H1 (cell line): ENCODE data around the gene PMS2. TPM values are rescaled to one million over a fixed set of nuclear protein-coding genes. Genes with fewer than 3 reads are reported as not detected.
"Not testable (repeated sequence)": the region's sequence is repeated elsewhere in the genome, so short reads cannot be mapped to it uniquely, and the experiment has no call there.

ENCODE experiments used
- CTCF ChIA-PET: fragments of 300-600 bp; sonication (Branson Sonifier 250); formaldehyde crosslinking; loops from one replicate; lab custom pipeline; 2021; ENCODE audit not compliant: partially characterized antibody; lab: Charles Lee
- POLR2A ChIA-PET: fragments of 300-600 bp; sonication (Branson Sonifier 250); formaldehyde crosslinking; loops from one replicate; lab custom pipeline; 2021; ENCODE audit warnings: inconsistent platforms; ENCODE audit not compliant: partially characterized antibody; lab: Charles Lee
- DNase-seq, 2 experiments: peaks; one replicate each; pipeline versions ENCODE4 v3.0.0 to v3.0.0-alpha.2; 2010 to 2022; ENCODE audit warnings: low spot score in 2 of 2, low read depth in 1 of 2, mixed read lengths in 1 of 2
- FAIRE-seq: peaks from 2 replicates; lab custom pipeline; 2011; peaks lifted over from hg19 to GRCh38; lab: Jason Lieb, UNC
- H2AFZ ChIP-seq: 2 replicates; pipeline ENCODE4 v1.8.1; 2012; ENCODE audit warnings: low read length, inconsistent platforms
- H2AK5ac ChIP-seq: 2 replicates; pipeline ENCODE4 v1.6.1; 2013; ENCODE audit warnings: low read depth, low read length
- H2BK120ac ChIP-seq: replicated peaks from 2 replicates; pipeline ENCODE3; 2013; ENCODE audit warnings: low read depth, low read length, inconsistent platforms
- H2BK12ac ChIP-seq: 2 replicates; pipeline ENCODE4 v1.6.1; 2013; ENCODE audit warnings: low read depth, low read length
- H2BK15ac ChIP-seq: 2 replicates; pipeline ENCODE4 v1.6.1; 2013; ENCODE audit warnings: low read length
- H2BK20ac ChIP-seq: 2 replicates; pipeline ENCODE4 v1.6.1; 2013; ENCODE audit warnings: low read length
- H2BK5ac ChIP-seq: 2 replicates; pipeline ENCODE4 v1.6.1; 2013; ENCODE audit warnings: low read depth, low read length
- H3K14ac ChIP-seq: 2 replicates; pipeline ENCODE4 v1.6.1; 2013; ENCODE audit warnings: inconsistent platforms; ENCODE audit not compliant: insufficient read length
- H3K18ac ChIP-seq: 2 replicates; pipeline ENCODE4 v1.6.1; 2013; ENCODE audit warnings: low read length; ENCODE audit errors: extremely low read depth
- H3K23ac ChIP-seq: 2 replicates; pipeline ENCODE4 v1.6.1; 2013; ENCODE audit warnings: inconsistent platforms; ENCODE audit not compliant: insufficient read length
- H3K23me2 ChIP-seq: 2 replicates; pipeline ENCODE4 v1.6.1; 2013; ENCODE audit warnings: low read depth, low read length
- H3K27ac ChIP-seq: 2 replicates; pipeline ENCODE4 v1.6.1; 2011; ENCODE audit warnings: low read depth, low read length, inconsistent platforms
- H3K27me3 ChIP-seq, 4 experiments: replicated peaks in 1 of 4; 1 replicate in 1 of 4; 2 replicates in 3 of 4; pipeline versions ENCODE4 v1.6.1 to v1.8.1; 2011 to 2013; ENCODE audit warnings: low read length in 3 of 4, mild to moderate bottlenecking in 3 of 4, inconsistent platforms in 2 of 4, mixed read lengths in 2 of 4, moderate library complexity in 1 of 4; ENCODE audit not compliant: control insufficient read depth in 3 of 4, insufficient read depth in 3 of 4; ENCODE audit errors: extremely low read depth in 1 of 4
- H3K36me3 ChIP-seq, 4 experiments: 2 replicates each; pipeline versions ENCODE4 v1.6.1 to v1.8.1; 2011 to 2013; ENCODE audit warnings: mild to moderate bottlenecking in 4 of 4, low read length in 3 of 4, moderate library complexity in 2 of 4, control low read depth in 1 of 4, inconsistent platforms in 1 of 4; ENCODE audit not compliant: insufficient read depth in 4 of 4, control insufficient read depth in 2 of 4
- H3K4ac ChIP-seq: replicated peaks from 2 replicates; pipeline ENCODE3; 2013; ENCODE audit warnings: low read length, low read depth, mixed read lengths, inconsistent platforms; ENCODE audit not compliant: insufficient read length
- H3K4me1 ChIP-seq, 4 experiments: replicated peaks in 1 of 4; 1 replicate in 1 of 4; 2 replicates in 3 of 4; pipeline versions ENCODE4 v1.6.1 to v1.8.1; 2011 to 2013; ENCODE audit warnings: low read length in 3 of 4, inconsistent platforms in 2 of 4, mixed read lengths in 1 of 4; ENCODE audit not compliant: insufficient read depth in 4 of 4, control insufficient read depth in 3 of 4
- H3K4me2 ChIP-seq, 2 experiments: 2 replicates each; pipeline versions ENCODE4 v1.6.1 to v1.8.1; 2011 to 2013; ENCODE audit warnings: low read depth in 2 of 2, low read length in 2 of 2, control low read depth in 1 of 2, inconsistent platforms in 1 of 2, mild to moderate bottlenecking in 1 of 2; ENCODE audit not compliant: insufficient read depth in 1 of 2
- H3K4me3 ChIP-seq, 4 experiments: fragments of 200-600, 300-600 bp in 1 of 4; sonication (generic), shearing (Covaris generic), sonication (Bioruptor Twin) in 1 of 4; 2 replicates each; pipeline versions ENCODE4 v1.5.1 to v1.8.1; 2011 to 2016; ENCODE audit warnings: low read length in 4 of 4, low read depth in 3 of 4, control low read depth in 2 of 4, inconsistent platforms in 2 of 4, mild to moderate bottlenecking in 2 of 4, mixed read lengths in 1 of 4, moderate library complexity in 1 of 4; ENCODE audit not compliant: insufficient read depth in 2 of 4; ENCODE audit errors: extremely low read depth in 1 of 4
- H3K56ac ChIP-seq: replicated peaks from 2 replicates; pipeline ENCODE3; 2013; ENCODE audit warnings: low read depth, mild to moderate bottlenecking, mixed read lengths, low read length, inconsistent platforms; ENCODE audit not compliant: insufficient read length
- H3K79me1 ChIP-seq: 2 replicates; pipeline ENCODE4 v1.6.1; 2013; ENCODE audit warnings: low read depth, low read length, control low read depth
- H3K79me2 ChIP-seq, 2 experiments: 2 replicates each; pipeline versions ENCODE4 v1.6.1 to v1.8.1; 2012 to 2013; ENCODE audit warnings: low read length in 2 of 2, mild to moderate bottlenecking in 2 of 2, inconsistent platforms in 1 of 2; ENCODE audit not compliant: insufficient read depth in 2 of 2, control insufficient read depth in 1 of 2
- H3K9ac ChIP-seq, 4 experiments: replicated peaks in 1 of 4; 1 replicate in 1 of 4; 2 replicates in 3 of 4; pipeline versions ENCODE4 v1.6.1 to v1.8.1; 2011 to 2013; ENCODE audit warnings: low read depth in 3 of 4, low read length in 3 of 4, control low read depth in 2 of 4, mild to moderate bottlenecking in 2 of 4, moderate library complexity in 2 of 4, inconsistent platforms in 1 of 4; ENCODE audit errors: extremely low read depth in 1 of 4
- H3K9me3 ChIP-seq, 2 experiments: 2 replicates each; pipeline versions ENCODE4 v1.6.1 to v1.8.1; 2012 to 2013; ENCODE audit warnings: mild to moderate bottlenecking in 2 of 2, moderate library complexity in 2 of 2, control low read depth in 1 of 2, inconsistent platforms in 1 of 2, low read depth in 1 of 2, low read length in 1 of 2, mixed read lengths in 1 of 2; ENCODE audit not compliant: insufficient read depth in 2 of 2
- H4K20me1 ChIP-seq, 2 experiments: replicated peaks in 1 of 2; 2 replicates each; pipeline versions ENCODE3 to v1.8.1; 2011 to 2013; ENCODE audit warnings: inconsistent platforms in 2 of 2, low read length in 2 of 2, mild to moderate bottlenecking in 1 of 2; ENCODE audit not compliant: insufficient read depth in 2 of 2, control insufficient read depth in 1 of 2
- H4K5ac ChIP-seq: 2 replicates; pipeline ENCODE4 v1.6.1; 2013; ENCODE audit warnings: low read length, low read depth, mixed read lengths, inconsistent platforms; ENCODE audit not compliant: insufficient read length
- H4K8ac ChIP-seq: 2 replicates; pipeline ENCODE4 v1.8.0; 2013; ENCODE audit warnings: mild to moderate bottlenecking, moderate library complexity, low read length, inconsistent platforms; ENCODE audit not compliant: insufficient read depth; ENCODE audit errors: extremely low read depth
- H4K91ac ChIP-seq: replicated peaks from 2 replicates; pipeline ENCODE3; 2013; ENCODE audit warnings: low read length, mixed read lengths, inconsistent platforms; ENCODE audit not compliant: insufficient read length
- WGBS, 2 experiments: shearing (Covaris generic) in 1 of 2; methylation state at CpG; one replicate each; pipeline versions ENCODE4 v1.1.6 to v1.1.7; 2013 to 2015; ENCODE audit warnings: low lambda C conversion rate in 2 of 2, mixed read lengths in 2 of 2, inconsistent platforms in 1 of 2, low coverage in 1 of 2, missing lambda C conversion rate in 1 of 2; ENCODE audit not compliant: insufficient replicate concordance in 2 of 2, insufficient coverage in 1 of 2, insufficient read length in 1 of 2; ENCODE audit errors: extremely low coverage in 1 of 2, missing lambda C conversion rate in 1 of 2; 5-methylcytosine and 5-hydroxymethylcytosine counted together
- polyA plus RNA-seq, 7 experiments: library from polyadenylated mRNA; depleted of rRNA in 3 of 7; stranded (reverse) in 5 of 7; unstranded in 2 of 7; fragments of >200 nt in 5 of 7; fragments of 200-250 nt in 2 of 7; gene quantifications; 1 replicate in 5 of 7; 2 replicates in 1 of 7; 4 replicates in 1 of 7; pipeline versions ENCODE4 v1.2.1 to v1.2.3, GENCODE V29; 2011 to 2013; ENCODE audit warnings: missing spikeins in 2 of 7, mixed read lengths in 2 of 7
- total RNA-seq: library from RNA; stranded (reverse); fragmentation: NEBNext Ultra II Directional; extraction: Animal tissue kit (Norgen Biotek cat#: 25700); gene quantifications from 2 replicates; pipeline ENCODE4 v1.2.1, GENCODE V29; 2021

Gene PMS2
- total and polyA plus RNA-seq, 2 of the 8 experiments (the other 6 are each of a cell fraction or from before 2014, with no cell fraction given): 4.8 to 12.1 TPM

DNA sequence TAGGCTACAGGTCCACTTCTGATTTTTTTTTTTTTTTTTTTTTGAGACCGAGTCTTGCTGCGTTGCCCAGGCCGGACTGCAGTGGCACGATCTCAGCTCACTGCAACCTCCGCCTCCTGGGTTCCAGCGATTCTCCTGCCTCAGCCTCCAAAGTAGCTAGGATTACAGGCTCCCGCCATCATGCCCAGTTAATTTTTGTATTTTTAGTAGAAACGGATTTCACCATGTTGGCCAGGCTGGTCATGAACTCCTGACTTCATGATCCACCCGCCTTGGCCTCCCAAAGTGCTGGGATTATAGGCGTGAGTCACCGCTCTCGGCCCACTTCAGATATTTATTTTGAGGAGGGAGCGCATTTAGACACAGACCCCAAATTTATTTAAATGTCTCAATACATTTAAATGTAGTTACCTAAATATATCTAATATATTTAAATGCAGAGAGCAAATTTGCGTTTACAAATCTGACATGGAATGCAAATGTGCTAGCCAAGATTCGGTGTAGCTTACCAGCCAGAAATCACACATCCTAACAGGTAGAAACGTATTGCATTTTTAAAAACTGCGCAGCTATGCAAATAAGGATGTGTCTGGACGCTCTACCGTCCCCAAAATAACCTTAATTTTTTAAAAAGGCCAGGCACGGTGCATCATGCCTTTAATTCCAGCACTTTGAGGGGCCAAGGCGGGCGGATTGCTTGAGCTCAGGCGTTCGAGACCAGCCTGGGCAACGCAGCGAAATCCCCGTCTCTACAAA is 836 bp downstream of the PMS2 start:
- H2AK5ac ChIP-seq, H2BK120ac ChIP-seq, H3K4ac ChIP-seq, H2BK20ac ChIP-seq, DNase-seq, H3K27me3 ChIP-seq, H3K14ac ChIP-seq, H3K18ac ChIP-seq, H3K23ac ChIP-seq, H3K9me3 ChIP-seq, H3K79me1 ChIP-seq, H2AFZ ChIP-seq, FAIRE-seq, H3K4me1 ChIP-seq, H3K27ac ChIP-seq, H4K91ac ChIP-seq, H2BK12ac ChIP-seq, H3K56ac ChIP-seq, H4K8ac ChIP-seq, H4K20me1 ChIP-seq, H3K23me2 ChIP-seq, H2BK15ac ChIP-seq: not testable (repeated sequence)
- WGBS, 2 experiments: 47% methylated on average over 26 of the region's 27 CpGs; no CpG with 5 or more reads in 1 of the 2 experiments
- Histone ChIP-seq H3K36me3 (peaks cover 0 to 36% (median 7%) of the 10 kb centered on the region in 4 experiments; a peak in 5 of 8 replicates), H3K79me2 (peaks cover 0 to 43% of the 10 kb centered on the region in 2 experiments; a peak in 3 of 4 replicates), H2BK5ac (peak overlapping the region; percentile 35; the same call in 1 of the 2 replicates), H3K4me3 (peak overlapping the region; percentile 53 to 86 (median 77)), H3K9ac (peak overlapping the region; percentile 12 to 60 (median 36); a peak in 6 of 7 replicates), H3K4me2 (peak overlapping the region; percentile 75 to 84), H4K5ac (peak overlapping the region; percentile 57)
- CTCF ChIA-PET: interaction anchor here (1.3 to 2.9 kb wide), 3 partner anchors 10 to 93 kb away, joined by 4 to 15 read pairs (median 5); no protein-coding TSS in a partner anchor
- POLR2A ChIA-PET: interaction anchor here (0.6 to 8.0 kb wide), 15 partner anchors 8 to 422 kb away, joined by 3 to 66 read pairs (median 5); no protein-coding TSS in a partner anchor
